H1 (cell line): ENCODE measurements around the gene PRODH. TPM values are rescaled to one million over a fixed set of nuclear protein-coding genes. Genes with fewer than 3 reads are reported as not detected.
"Not testable (repeated sequence)": the region's sequence is repeated elsewhere in the genome, so short reads cannot be mapped to it uniquely, and the experiment has no call there.

Experiments
- CTCF ChIA-PET: fragments of 300-600 bp; sonication (Branson Sonifier 250); formaldehyde crosslinking; loops from one replicate; lab custom pipeline; 2021; ENCODE audit not compliant: partially characterized antibody; lab: Charles Lee
- POLR2A ChIA-PET: fragments of 300-600 bp; sonication (Branson Sonifier 250); formaldehyde crosslinking; loops from one replicate; lab custom pipeline; 2021; ENCODE audit warnings: inconsistent platforms; ENCODE audit not compliant: partially characterized antibody; lab: Charles Lee
- DNase-seq, 2 experiments: peaks; one replicate each; pipeline versions ENCODE4 v3.0.0 to v3.0.0-alpha.2; 2010 to 2022; ENCODE audit warnings: low spot score in 2 of 2, low read depth in 1 of 2, mixed read lengths in 1 of 2
- FAIRE-seq: peaks from 2 replicates; lab custom pipeline; 2011; peaks lifted over from hg19 to GRCh38; lab: Jason Lieb, UNC
- H2AFZ ChIP-seq: 2 replicates; pipeline ENCODE4 v1.8.1; 2012; ENCODE audit warnings: low read length, inconsistent platforms
- H2AK5ac ChIP-seq: 2 replicates; pipeline ENCODE4 v1.6.1; 2013; ENCODE audit warnings: low read depth, low read length
- H2BK120ac ChIP-seq: replicated peaks from 2 replicates; pipeline ENCODE3; 2013; ENCODE audit warnings: low read depth, low read length, inconsistent platforms
- H2BK12ac ChIP-seq: 2 replicates; pipeline ENCODE4 v1.6.1; 2013; ENCODE audit warnings: low read depth, low read length
- H2BK15ac ChIP-seq: 2 replicates; pipeline ENCODE4 v1.6.1; 2013; ENCODE audit warnings: low read length
- H2BK20ac ChIP-seq: 2 replicates; pipeline ENCODE4 v1.6.1; 2013; ENCODE audit warnings: low read length
- H2BK5ac ChIP-seq: 2 replicates; pipeline ENCODE4 v1.6.1; 2013; ENCODE audit warnings: low read depth, low read length
- H3K14ac ChIP-seq: 2 replicates; pipeline ENCODE4 v1.6.1; 2013; ENCODE audit warnings: inconsistent platforms; ENCODE audit not compliant: insufficient read length
- H3K18ac ChIP-seq: 2 replicates; pipeline ENCODE4 v1.6.1; 2013; ENCODE audit warnings: low read length; ENCODE audit errors: extremely low read depth
- H3K23ac ChIP-seq: 2 replicates; pipeline ENCODE4 v1.6.1; 2013; ENCODE audit warnings: inconsistent platforms; ENCODE audit not compliant: insufficient read length
- H3K23me2 ChIP-seq: 2 replicates; pipeline ENCODE4 v1.6.1; 2013; ENCODE audit warnings: low read depth, low read length
- H3K27ac ChIP-seq: 2 replicates; pipeline ENCODE4 v1.6.1; 2011; ENCODE audit warnings: low read depth, low read length, inconsistent platforms
- H3K27me3 ChIP-seq, 4 experiments: replicated peaks in 1 of 4; 1 replicate in 1 of 4; 2 replicates in 3 of 4; pipeline versions ENCODE4 v1.6.1 to v1.8.1; 2011 to 2013; ENCODE audit warnings: low read length in 3 of 4, mild to moderate bottlenecking in 3 of 4, inconsistent platforms in 2 of 4, mixed read lengths in 2 of 4, moderate library complexity in 1 of 4; ENCODE audit not compliant: control insufficient read depth in 3 of 4, insufficient read depth in 3 of 4; ENCODE audit errors: extremely low read depth in 1 of 4
- H3K36me3 ChIP-seq, 4 experiments: 2 replicates each; pipeline versions ENCODE4 v1.6.1 to v1.8.1; 2011 to 2013; ENCODE audit warnings: mild to moderate bottlenecking in 4 of 4, low read length in 3 of 4, moderate library complexity in 2 of 4, control low read depth in 1 of 4, inconsistent platforms in 1 of 4; ENCODE audit not compliant: insufficient read depth in 4 of 4, control insufficient read depth in 2 of 4
- H3K4ac ChIP-seq: replicated peaks from 2 replicates; pipeline ENCODE3; 2013; ENCODE audit warnings: low read length, low read depth, mixed read lengths, inconsistent platforms; ENCODE audit not compliant: insufficient read length
- H3K4me1 ChIP-seq, 4 experiments: replicated peaks in 1 of 4; 1 replicate in 1 of 4; 2 replicates in 3 of 4; pipeline versions ENCODE4 v1.6.1 to v1.8.1; 2011 to 2013; ENCODE audit warnings: low read length in 3 of 4, inconsistent platforms in 2 of 4, mixed read lengths in 1 of 4; ENCODE audit not compliant: insufficient read depth in 4 of 4, control insufficient read depth in 3 of 4
- H3K4me2 ChIP-seq, 2 experiments: 2 replicates each; pipeline versions ENCODE4 v1.6.1 to v1.8.1; 2011 to 2013; ENCODE audit warnings: low read depth in 2 of 2, low read length in 2 of 2, control low read depth in 1 of 2, inconsistent platforms in 1 of 2, mild to moderate bottlenecking in 1 of 2; ENCODE audit not compliant: insufficient read depth in 1 of 2
- H3K4me3 ChIP-seq, 4 experiments: fragments of 200-600, 300-600 bp in 1 of 4; sonication (generic), shearing (Covaris generic), sonication (Bioruptor Twin) in 1 of 4; 2 replicates each; pipeline versions ENCODE4 v1.5.1 to v1.8.1; 2011 to 2016; ENCODE audit warnings: low read length in 4 of 4, low read depth in 3 of 4, control low read depth in 2 of 4, inconsistent platforms in 2 of 4, mild to moderate bottlenecking in 2 of 4, mixed read lengths in 1 of 4, moderate library complexity in 1 of 4; ENCODE audit not compliant: insufficient read depth in 2 of 4; ENCODE audit errors: extremely low read depth in 1 of 4
- H3K56ac ChIP-seq: replicated peaks from 2 replicates; pipeline ENCODE3; 2013; ENCODE audit warnings: low read depth, mild to moderate bottlenecking, mixed read lengths, low read length, inconsistent platforms; ENCODE audit not compliant: insufficient read length
- H3K79me1 ChIP-seq: 2 replicates; pipeline ENCODE4 v1.6.1; 2013; ENCODE audit warnings: low read depth, low read length, control low read depth
- H3K79me2 ChIP-seq, 2 experiments: 2 replicates each; pipeline versions ENCODE4 v1.6.1 to v1.8.1; 2012 to 2013; ENCODE audit warnings: low read length in 2 of 2, mild to moderate bottlenecking in 2 of 2, inconsistent platforms in 1 of 2; ENCODE audit not compliant: insufficient read depth in 2 of 2, control insufficient read depth in 1 of 2
- H3K9ac ChIP-seq, 4 experiments: replicated peaks in 1 of 4; 1 replicate in 1 of 4; 2 replicates in 3 of 4; pipeline versions ENCODE4 v1.6.1 to v1.8.1; 2011 to 2013; ENCODE audit warnings: low read depth in 3 of 4, low read length in 3 of 4, control low read depth in 2 of 4, mild to moderate bottlenecking in 2 of 4, moderate library complexity in 2 of 4, inconsistent platforms in 1 of 4; ENCODE audit errors: extremely low read depth in 1 of 4
- H3K9me3 ChIP-seq, 2 experiments: 2 replicates each; pipeline versions ENCODE4 v1.6.1 to v1.8.1; 2012 to 2013; ENCODE audit warnings: mild to moderate bottlenecking in 2 of 2, moderate library complexity in 2 of 2, control low read depth in 1 of 2, inconsistent platforms in 1 of 2, low read depth in 1 of 2, low read length in 1 of 2, mixed read lengths in 1 of 2; ENCODE audit not compliant: insufficient read depth in 2 of 2
- H4K20me1 ChIP-seq, 2 experiments: replicated peaks in 1 of 2; 2 replicates each; pipeline versions ENCODE3 to v1.8.1; 2011 to 2013; ENCODE audit warnings: inconsistent platforms in 2 of 2, low read length in 2 of 2, mild to moderate bottlenecking in 1 of 2; ENCODE audit not compliant: insufficient read depth in 2 of 2, control insufficient read depth in 1 of 2
- H4K5ac ChIP-seq: 2 replicates; pipeline ENCODE4 v1.6.1; 2013; ENCODE audit warnings: low read length, low read depth, mixed read lengths, inconsistent platforms; ENCODE audit not compliant: insufficient read length
- H4K8ac ChIP-seq: 2 replicates; pipeline ENCODE4 v1.8.0; 2013; ENCODE audit warnings: mild to moderate bottlenecking, moderate library complexity, low read length, inconsistent platforms; ENCODE audit not compliant: insufficient read depth; ENCODE audit errors: extremely low read depth
- H4K91ac ChIP-seq: replicated peaks from 2 replicates; pipeline ENCODE3; 2013; ENCODE audit warnings: low read length, mixed read lengths, inconsistent platforms; ENCODE audit not compliant: insufficient read length
- whole genome bisulfite sequencing, 2 experiments: shearing (Covaris generic) in 1 of 2; methylation state at CpG; one replicate each; pipeline versions ENCODE4 v1.1.6 to v1.1.7; 2013 to 2015; ENCODE audit warnings: low lambda C conversion rate in 2 of 2, mixed read lengths in 2 of 2, inconsistent platforms in 1 of 2, low coverage in 1 of 2, missing lambda C conversion rate in 1 of 2; ENCODE audit not compliant: insufficient replicate concordance in 2 of 2, insufficient coverage in 1 of 2, insufficient read length in 1 of 2; ENCODE audit errors: extremely low coverage in 1 of 2, missing lambda C conversion rate in 1 of 2; 5-methylcytosine and 5-hydroxymethylcytosine counted together
- polyA plus RNA-seq, 7 experiments: library from polyadenylated mRNA; depleted of rRNA in 3 of 7; stranded (reverse) in 5 of 7; unstranded in 2 of 7; fragments of >200 nt in 5 of 7; fragments of 200-250 nt in 2 of 7; gene quantifications; 1 replicate in 5 of 7; 2 replicates in 1 of 7; 4 replicates in 1 of 7; pipeline versions ENCODE4 v1.2.1 to v1.2.3, GENCODE V29; 2011 to 2013; ENCODE audit warnings: missing spikeins in 2 of 7, mixed read lengths in 2 of 7
- total RNA-seq: library from RNA; stranded (reverse); fragmentation: NEBNext Ultra II Directional; extraction: Animal tissue kit (Norgen Biotek cat#: 25700); gene quantifications from 2 replicates; pipeline ENCODE4 v1.2.1, GENCODE V29; 2021

Gene PRODH
- total and polyA plus RNA-seq, 2 of the 8 experiments (the other 6 are each of a cell fraction or from before 2014, with no cell fraction given), result 27.6 to 45.6 TPM

- H3K23me2 ChIP-seq, H2AK5ac ChIP-seq, H2BK12ac ChIP-seq, H3K9me3 ChIP-seq, H3K23ac ChIP-seq, H3K9ac ChIP-seq, H3K4me1 ChIP-seq, H3K4ac ChIP-seq, H3K79me1 ChIP-seq, H4K5ac ChIP-seq, H2BK15ac ChIP-seq, H2BK20ac ChIP-seq, H2BK120ac ChIP-seq, H3K4me2 ChIP-seq, H2BK5ac ChIP-seq, DNase-seq, H4K20me1 ChIP-seq, CTCF ChIA-PET, H4K8ac ChIP-seq, H3K79me2 ChIP-seq, H3K27me3 ChIP-seq, H3K36me3 ChIP-seq, H2AFZ ChIP-seq, H3K27ac ChIP-seq, H4K91ac ChIP-seq, FAIRE-seq, H3K14ac ChIP-seq, H3K4me3 ChIP-seq, H3K56ac ChIP-seq, H3K18ac ChIP-seq: not testable (repeated sequence)
- WGBS, 2 experiments, result no CpG with 5 or more reads among the region's 12 CpGs
- POLR2A ChIA-PET, result interaction anchor here (1.7 kb wide), 1 partner anchor 10 kb away, joined by 3 read pairs; no protein-coding TSS in a partner anchor
These were observed 15.7 kb downstream of the PRODH start for GRCh38 chr22:18920257-18920902.

DNA sequence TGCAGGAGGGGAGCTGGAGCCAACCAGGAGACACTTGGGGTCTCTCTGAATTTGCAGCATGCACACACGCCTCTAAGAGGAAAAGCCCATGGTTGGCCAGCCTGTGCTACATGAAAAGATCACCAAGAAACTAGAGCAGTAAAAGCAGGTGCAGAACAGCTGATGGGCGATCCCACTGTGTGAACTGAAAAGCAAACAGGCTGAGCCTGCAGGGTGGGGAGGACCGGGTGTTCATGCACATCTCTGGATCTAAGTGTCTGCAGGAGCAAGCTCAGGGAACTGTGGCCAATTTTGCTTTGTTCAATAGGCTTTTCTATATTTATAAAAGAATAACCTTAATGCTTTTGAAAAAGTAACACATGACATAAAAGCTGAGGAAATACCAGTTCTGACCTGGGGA is 18.3 kb downstream of the PRODH start:
- H2BK12ac ChIP-seq, H3K9ac ChIP-seq, H3K56ac ChIP-seq, H3K36me3 ChIP-seq, H3K4ac ChIP-seq, H3K27me3 ChIP-seq, H2BK120ac ChIP-seq, H3K14ac ChIP-seq, H2AFZ ChIP-seq, FAIRE-seq, H2BK5ac ChIP-seq, H4K8ac ChIP-seq, H2AK5ac ChIP-seq, H3K79me2 ChIP-seq, H3K23me2 ChIP-seq, H4K91ac ChIP-seq, H3K4me1 ChIP-seq, H3K4me3 ChIP-seq, H4K5ac ChIP-seq, H3K18ac ChIP-seq, H3K9me3 ChIP-seq, H3K4me2 ChIP-seq, DNase-seq, H2BK15ac ChIP-seq, H3K79me1 ChIP-seq, CTCF ChIA-PET, H3K23ac ChIP-seq, H3K27ac ChIP-seq, H4K20me1 ChIP-seq, H2BK20ac ChIP-seq: not testable (repeated sequence)
- WGBS, 2 experiments, result no CpG with 5 or more reads among the region's 3 CpGs
- POLR2A ChIA-PET, result interaction anchor here (2.3 kb wide), 1 partner anchor 11 kb away, joined by 9 read pairs; no protein-coding TSS in a partner anchor
